Measurements from ENCODE around the gene TMEM132E. TPM values are rescaled to one million over a fixed set of nuclear protein-coding genes. Genes with fewer than 3 reads are reported as not detected.

The TMEM132E gene
- total and polyA plus RNA-seq, 2 donors = 0.09 to 0.78 TPM

DNA sequence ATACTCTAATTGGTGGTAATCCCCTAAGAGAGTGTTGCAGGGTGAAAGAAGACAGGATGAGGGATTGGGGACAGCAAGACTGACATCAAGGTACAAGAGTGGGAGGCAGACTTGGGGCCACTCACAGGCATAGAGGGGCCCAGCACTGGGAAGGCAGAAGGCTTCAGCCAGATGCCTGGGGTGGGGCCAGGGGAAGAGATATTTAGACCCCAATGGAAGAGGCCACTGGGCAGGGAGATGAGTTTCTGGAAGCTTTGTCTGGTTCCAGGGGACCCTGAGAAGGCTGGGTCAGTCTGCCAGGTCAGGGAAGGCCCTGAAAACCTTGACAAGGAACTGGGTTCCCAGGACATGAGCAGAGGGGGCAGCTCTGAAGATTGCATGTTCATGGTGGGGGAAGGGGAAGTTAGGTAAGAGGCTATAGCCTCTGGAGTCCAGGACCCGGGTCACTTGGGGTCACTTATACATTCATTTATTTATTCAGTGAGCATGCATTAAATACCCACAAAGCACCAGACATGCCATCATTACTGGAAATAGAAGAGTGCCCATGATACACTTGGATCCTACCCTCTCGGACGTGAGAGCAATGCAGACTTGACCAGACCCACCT lies 92.9 kb downstream of the TMEM132E start:
- no peaks in the 10 kb centered on the region for H3K36me3 ChIP-seq (ENCODE audit: control insufficient read depth in 2 of 2, insufficient read depth in 2 of 2, low read length in 1 of 2)
- peaks cover 0 to 2% of the 10 kb centered on the region in 2 donors for H3K27me3 ChIP-seq (ENCODE audit: control insufficient read depth in 2 of 2, insufficient read depth in 1 of 2, low read length in 1 of 2)
- no peak for DNase-seq (ENCODE audit: low read depth in 6 of 9, low spot score in 9 of 9)
- 76% methylated on average over 3 of the region's 3 CpGs for WGBS
- H3K4me1 ChIP-seq (ENCODE audit: control insufficient read depth in 2 of 2, insufficient read depth in 2 of 2, low read length in 2 of 2) = no peaks in the 10 kb centered on the region
- no peaks in the 10 kb centered on the region for H3K9me3 ChIP-seq (ENCODE audit: control insufficient read depth in 2 of 2, insufficient read depth in 1 of 2, low read length in 1 of 2)
- no peak overlapping the region for H3K4me3 ChIP-seq (ENCODE audit: low read length in 2 of 2)
- no peak overlapping the region for H3K27ac ChIP-seq (ENCODE audit: low read depth in 1 of 2, low read length in 1 of 2)

DNA sequence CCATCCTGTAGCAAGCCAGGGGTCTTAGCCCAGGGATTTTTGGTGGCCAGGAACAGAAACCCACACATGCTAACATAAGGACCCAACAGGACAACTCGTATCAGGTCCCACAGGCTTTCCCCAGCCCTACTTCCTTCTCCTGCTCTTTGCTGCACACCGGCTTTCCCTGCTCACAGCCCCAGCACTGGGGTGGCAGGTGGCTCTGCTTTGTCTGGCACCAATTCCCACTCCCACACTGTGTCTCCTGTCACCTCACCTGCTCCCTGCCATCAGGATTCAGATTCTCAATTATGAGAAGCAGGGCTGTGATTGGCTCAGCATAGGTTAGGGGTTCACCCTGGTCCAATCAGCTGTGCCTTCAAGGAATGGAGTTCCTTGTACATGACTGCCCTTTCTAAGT lies 94.1 kb downstream of the TMEM132E start:
- 88% methylated on average over 2 of the region's 2 CpGs for WGBS
- no peaks in the 10 kb centered on the region for H3K4me1 ChIP-seq (ENCODE audit: control insufficient read depth in 2 of 2, insufficient read depth in 2 of 2, low read length in 2 of 2)
- H3K4me3 ChIP-seq (ENCODE audit: low read length in 2 of 2) = no peak overlapping the region
- peaks cover 0 to 2% of the 10 kb centered on the region in 2 donors for H3K27me3 ChIP-seq (ENCODE audit: control insufficient read depth in 2 of 2, insufficient read depth in 1 of 2, low read length in 1 of 2)
- no peak overlapping the region for H3K27ac ChIP-seq (ENCODE audit: low read depth in 1 of 2, low read length in 1 of 2)
- no peaks in the 10 kb centered on the region for H3K9me3 ChIP-seq (ENCODE audit: control insufficient read depth in 2 of 2, insufficient read depth in 1 of 2, low read length in 1 of 2)
- no peaks in the 10 kb centered on the region for H3K36me3 ChIP-seq (ENCODE audit: control insufficient read depth in 2 of 2, insufficient read depth in 2 of 2, low read length in 1 of 2)
- DNase-seq (ENCODE audit: low read depth in 6 of 9, low spot score in 9 of 9) = no peak

DNA sequence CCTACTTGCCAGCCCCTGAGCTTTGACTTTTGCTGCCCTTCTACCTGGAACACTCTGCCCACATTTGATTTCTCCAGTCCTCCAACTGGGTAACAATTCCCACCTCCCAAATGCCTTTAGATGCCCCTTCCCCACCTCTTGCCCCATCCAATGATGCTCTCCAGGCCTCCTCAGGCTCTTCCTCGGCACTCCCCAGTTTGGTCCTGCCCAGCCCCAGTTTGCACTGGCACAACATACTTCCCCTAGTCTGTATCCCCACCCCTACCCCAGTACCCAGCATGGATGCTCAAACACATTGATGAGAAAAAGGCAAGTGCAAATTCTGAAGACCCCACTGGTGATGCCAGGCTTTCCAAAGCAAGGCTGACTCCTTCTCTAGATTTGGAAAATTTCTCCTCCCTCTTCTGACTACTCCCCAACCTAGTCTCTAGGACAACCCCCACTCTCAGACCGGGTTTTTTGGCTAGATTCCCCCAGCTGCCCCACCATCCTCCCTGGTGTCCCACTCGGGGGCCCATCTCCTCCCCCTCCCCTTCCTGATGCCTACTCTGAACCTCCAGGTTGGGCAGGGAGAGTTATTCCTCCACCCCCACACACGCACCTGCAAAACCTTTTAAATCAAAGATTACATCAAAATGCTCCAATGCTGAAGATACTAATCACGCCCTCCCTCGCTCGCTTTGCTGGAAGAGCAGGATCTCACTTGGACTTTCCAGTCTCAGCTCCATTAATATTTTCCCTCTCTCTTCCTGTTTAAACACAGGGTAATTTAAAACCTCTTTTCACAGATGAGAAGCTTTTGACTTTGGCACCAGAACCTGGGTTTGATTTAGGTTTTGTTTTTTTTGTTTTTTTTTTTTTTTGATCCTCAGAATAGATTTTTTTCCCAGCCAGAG lies 94.9 kb downstream of the TMEM132E start:
- Histone ChIP-seq H3K9me3 (ENCODE audit: control insufficient read depth in 2 of 2, insufficient read depth in 1 of 2, low read length in 1 of 2) (no peaks in the 10 kb centered on the region), H3K4me3 (ENCODE audit: low read length in 2 of 2) (no peak overlapping the region), H3K27ac (ENCODE audit: low read depth in 1 of 2, low read length in 1 of 2) (no peak overlapping the region), H3K36me3 (ENCODE audit: control insufficient read depth in 2 of 2, insufficient read depth in 2 of 2, low read length in 1 of 2) (no peaks in the 10 kb centered on the region), H3K27me3 (ENCODE audit: control insufficient read depth in 2 of 2, insufficient read depth in 1 of 2, low read length in 1 of 2) (peaks cover 0 to 2% of the 10 kb centered on the region in 2 donors), H3K4me1 (ENCODE audit: control insufficient read depth in 2 of 2, insufficient read depth in 2 of 2, low read length in 2 of 2) (no peaks in the 10 kb centered on the region)
- WGBS = 81% methylated on average over 7 of the region's 7 CpGs
- peak in 1 of 9 donors; percentile 3 for DNase-seq (ENCODE audit: low read depth in 6 of 9, low spot score in 9 of 9)

DNA sequence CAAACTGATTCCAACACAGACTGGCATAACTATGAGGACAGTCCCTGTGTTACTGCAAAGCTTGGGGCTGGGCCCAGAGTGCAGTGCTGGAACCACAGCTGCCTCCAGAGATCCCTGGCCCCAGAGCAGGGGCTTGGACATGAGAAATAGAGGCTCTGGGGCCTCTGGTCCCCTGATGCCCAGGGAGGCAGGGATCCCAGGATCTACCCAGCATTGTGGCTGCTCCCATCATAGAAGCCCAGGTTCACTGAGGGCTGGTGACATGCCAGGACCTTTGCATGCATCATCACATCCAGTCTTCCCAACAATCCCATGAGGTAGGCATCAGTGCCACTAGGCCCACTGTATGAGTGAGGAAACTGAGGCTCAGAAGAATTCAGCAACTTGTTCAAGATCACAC lies 95.8 kb downstream of the TMEM132E start:
- DNase-seq (ENCODE audit: low read depth in 6 of 9, low spot score in 9 of 9) = no peak
- H3K27me3 ChIP-seq (ENCODE audit: control insufficient read depth in 2 of 2, insufficient read depth in 1 of 2, low read length in 1 of 2) = peaks cover 0 to 2% of the 10 kb centered on the region in 2 donors
- no peaks in the 10 kb centered on the region for H3K9me3 ChIP-seq (ENCODE audit: control insufficient read depth in 2 of 2, insufficient read depth in 1 of 2, low read length in 1 of 2)
- H3K27ac ChIP-seq (ENCODE audit: low read depth in 1 of 2, low read length in 1 of 2) = no peak overlapping the region
- no peak overlapping the region for H3K4me3 ChIP-seq (ENCODE audit: low read length in 2 of 2)
- no peaks in the 10 kb centered on the region for H3K36me3 ChIP-seq (ENCODE audit: control insufficient read depth in 2 of 2, insufficient read depth in 2 of 2, low read length in 1 of 2)
- H3K4me1 ChIP-seq (ENCODE audit: control insufficient read depth in 2 of 2, insufficient read depth in 2 of 2, low read length in 2 of 2) = no peaks in the 10 kb centered on the region

DNA sequence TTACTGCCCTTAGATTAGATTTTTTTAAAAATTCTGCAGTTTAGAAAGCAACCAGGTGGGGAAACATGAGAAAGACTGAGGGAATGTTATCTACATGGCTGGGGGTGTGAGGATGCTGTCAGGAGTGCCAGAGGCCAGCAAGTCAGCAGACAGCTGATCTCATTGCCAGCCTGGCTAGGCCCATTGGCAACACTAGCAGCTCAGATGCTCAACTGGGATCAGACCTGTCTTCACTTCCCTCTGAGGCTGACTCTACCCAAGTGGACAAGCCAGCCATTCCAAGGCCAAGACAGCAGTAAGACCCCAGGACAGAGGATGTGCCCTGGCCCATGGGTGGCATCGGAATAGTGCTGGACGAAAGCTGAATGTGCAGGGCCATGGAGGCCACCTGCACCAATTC lies 96.2 kb downstream of the TMEM132E start:
- Histone ChIP-seq H3K27me3 (ENCODE audit: control insufficient read depth in 2 of 2, insufficient read depth in 1 of 2, low read length in 1 of 2) (peaks cover 0 to 2% of the 10 kb centered on the region in 2 donors), H3K9me3 (ENCODE audit: control insufficient read depth in 2 of 2, insufficient read depth in 1 of 2, low read length in 1 of 2) (no peaks in the 10 kb centered on the region), H3K4me3 (ENCODE audit: low read length in 2 of 2) (no peak overlapping the region), H3K4me1 (ENCODE audit: control insufficient read depth in 2 of 2, insufficient read depth in 2 of 2, low read length in 2 of 2) (no peaks in the 10 kb centered on the region), H3K27ac (ENCODE audit: low read depth in 1 of 2, low read length in 1 of 2) (no peak overlapping the region), H3K36me3 (ENCODE audit: control insufficient read depth in 2 of 2, insufficient read depth in 2 of 2, low read length in 1 of 2) (no peaks in the 10 kb centered on the region)
- WGBS = 74% methylated on average over 2 of the region's 2 CpGs
- no peak for DNase-seq (ENCODE audit: low read depth in 6 of 9, low spot score in 9 of 9)

DNA sequence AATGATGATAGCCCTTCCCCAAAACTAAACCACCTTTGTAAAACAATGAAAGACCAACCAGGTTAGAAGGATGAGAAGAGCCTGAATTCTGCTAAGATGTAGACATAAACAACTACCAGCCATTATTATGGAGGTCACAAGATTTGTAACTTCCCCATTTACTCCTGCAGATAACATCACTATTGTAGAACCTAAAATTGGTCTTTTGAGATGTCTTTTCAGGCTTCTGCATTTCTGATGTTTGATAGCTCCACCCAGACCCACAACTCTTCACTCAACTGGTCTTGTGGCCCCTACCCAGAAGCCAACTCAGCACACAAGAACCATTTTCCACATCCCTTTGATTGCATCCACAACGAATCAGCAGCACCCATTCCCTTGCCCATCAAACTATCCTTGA lies 100.8 kb downstream of the TMEM132E start:
- Histone ChIP-seq H3K9me3 (ENCODE audit: control insufficient read depth in 2 of 2, insufficient read depth in 1 of 2, low read length in 1 of 2) (no peaks in the 10 kb centered on the region), H3K4me1 (ENCODE audit: control insufficient read depth in 2 of 2, insufficient read depth in 2 of 2, low read length in 2 of 2) (no peaks in the 10 kb centered on the region), H3K36me3 (ENCODE audit: control insufficient read depth in 2 of 2, insufficient read depth in 2 of 2, low read length in 1 of 2) (no peaks in the 10 kb centered on the region), H3K27ac (ENCODE audit: low read depth in 1 of 2, low read length in 1 of 2) (no peak overlapping the region), H3K27me3 (ENCODE audit: control insufficient read depth in 2 of 2, insufficient read depth in 1 of 2, low read length in 1 of 2) (no peaks in the 10 kb centered on the region), H3K4me3 (ENCODE audit: low read length in 2 of 2) (no peak overlapping the region)
- 82% methylated on average over 1 of the region's 1 CpG for WGBS
- DNase-seq (ENCODE audit: low read depth in 6 of 9, low spot score in 9 of 9) = no peak

DNA sequence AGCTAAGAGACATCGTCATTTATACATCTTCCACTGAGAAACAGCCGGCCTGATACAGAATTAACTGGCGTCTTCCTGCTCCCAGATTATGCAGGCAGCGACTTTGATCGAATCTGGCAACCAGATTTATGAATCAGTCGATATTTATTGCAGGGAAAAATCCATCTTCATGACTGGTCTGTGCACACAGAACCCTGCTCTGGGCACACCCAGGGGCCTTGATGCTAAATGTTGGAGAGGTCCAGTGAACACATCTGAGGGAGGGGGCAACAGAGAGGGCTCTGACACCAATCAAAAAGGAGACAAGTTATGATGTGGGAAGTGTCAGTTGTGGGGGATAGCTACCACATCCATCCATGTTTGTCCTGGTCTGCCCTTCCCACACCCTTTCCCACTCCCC lies 102.9 kb downstream of the TMEM132E start:
- Histone ChIP-seq H3K9me3 (ENCODE audit: control insufficient read depth in 2 of 2, insufficient read depth in 1 of 2, low read length in 1 of 2) (no peaks in the 10 kb centered on the region), H3K36me3 (ENCODE audit: control insufficient read depth in 2 of 2, insufficient read depth in 2 of 2, low read length in 1 of 2) (no peaks in the 10 kb centered on the region), H3K4me3 (ENCODE audit: low read length in 2 of 2) (no peak overlapping the region), H3K4me1 (ENCODE audit: control insufficient read depth in 2 of 2, insufficient read depth in 2 of 2, low read length in 2 of 2) (no peaks in the 10 kb centered on the region), H3K27me3 (ENCODE audit: control insufficient read depth in 2 of 2, insufficient read depth in 1 of 2, low read length in 1 of 2) (no peaks in the 10 kb centered on the region), H3K27ac (ENCODE audit: low read depth in 1 of 2, low read length in 1 of 2) (no peak overlapping the region)
- DNase-seq (ENCODE audit: low read depth in 6 of 9, low spot score in 9 of 9) = no peak
- 91% methylated on average over 6 of the region's 6 CpGs for WGBS

DNA sequence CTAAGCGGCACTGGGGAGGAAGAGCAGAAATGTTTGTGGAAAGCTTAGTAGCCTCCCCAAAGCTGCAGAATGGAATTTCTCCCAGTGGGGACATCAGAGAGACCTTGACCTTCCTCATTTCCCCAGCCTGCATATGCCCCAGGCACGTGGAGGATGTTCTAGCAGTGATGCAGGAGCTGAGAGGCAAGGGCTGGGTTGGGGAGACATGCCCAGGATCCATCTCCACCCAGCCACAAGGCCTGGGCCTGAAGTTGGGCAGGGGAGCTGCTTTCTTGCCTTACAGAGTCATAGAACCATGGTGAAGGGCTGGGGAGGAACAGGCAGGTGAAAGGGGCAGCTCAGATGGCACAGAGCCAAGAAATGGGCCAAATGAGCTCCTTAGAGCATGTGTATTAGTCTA lies 104.0 kb downstream of the TMEM132E start:
- Histone ChIP-seq H3K4me3 (ENCODE audit: low read length in 2 of 2) (no peak overlapping the region), H3K36me3 (ENCODE audit: control insufficient read depth in 2 of 2, insufficient read depth in 2 of 2, low read length in 1 of 2) (no peaks in the 10 kb centered on the region), H3K4me1 (ENCODE audit: control insufficient read depth in 2 of 2, insufficient read depth in 2 of 2, low read length in 2 of 2) (no peaks in the 10 kb centered on the region), H3K9me3 (ENCODE audit: control insufficient read depth in 2 of 2, insufficient read depth in 1 of 2, low read length in 1 of 2) (no peaks in the 10 kb centered on the region), H3K27ac (ENCODE audit: low read depth in 1 of 2, low read length in 1 of 2) (no peak overlapping the region), H3K27me3 (ENCODE audit: control insufficient read depth in 2 of 2, insufficient read depth in 1 of 2, low read length in 1 of 2) (no peaks in the 10 kb centered on the region)
- 85% methylated on average over 2 of the region's 2 CpGs for WGBS
- no peak for DNase-seq (ENCODE audit: low read depth in 6 of 9, low spot score in 9 of 9)
